ENCODE results near the gene TPST1. TPM values are rescaled to one million over a fixed set of nuclear protein-coding genes. Genes with fewer than 3 reads are reported as not detected.

The TPST1 gene
- total RNA-seq, 1 donor from 2014 or later: 5.7 TPM

DNA sequence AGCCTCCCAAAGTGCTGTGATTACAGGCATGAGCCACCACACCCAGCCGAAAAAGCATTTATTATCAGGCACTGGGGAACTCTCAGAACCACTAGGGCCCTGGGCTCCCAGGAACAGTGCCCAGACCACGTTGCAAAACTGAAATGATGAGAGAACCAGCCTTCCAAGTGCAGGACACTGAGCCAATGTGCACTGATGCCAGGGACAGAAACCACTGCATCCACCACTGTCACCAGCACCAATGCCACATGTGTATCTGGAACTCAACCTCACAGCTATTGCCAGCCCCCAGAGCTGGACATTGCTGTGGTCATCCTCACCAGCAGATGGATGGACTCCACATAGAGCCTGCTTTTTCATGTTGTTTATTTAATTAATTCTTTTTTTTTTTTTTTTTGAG, 28.2 kb upstream of the TPST1 start:
- TF ChIP-seq, protein P1, sequence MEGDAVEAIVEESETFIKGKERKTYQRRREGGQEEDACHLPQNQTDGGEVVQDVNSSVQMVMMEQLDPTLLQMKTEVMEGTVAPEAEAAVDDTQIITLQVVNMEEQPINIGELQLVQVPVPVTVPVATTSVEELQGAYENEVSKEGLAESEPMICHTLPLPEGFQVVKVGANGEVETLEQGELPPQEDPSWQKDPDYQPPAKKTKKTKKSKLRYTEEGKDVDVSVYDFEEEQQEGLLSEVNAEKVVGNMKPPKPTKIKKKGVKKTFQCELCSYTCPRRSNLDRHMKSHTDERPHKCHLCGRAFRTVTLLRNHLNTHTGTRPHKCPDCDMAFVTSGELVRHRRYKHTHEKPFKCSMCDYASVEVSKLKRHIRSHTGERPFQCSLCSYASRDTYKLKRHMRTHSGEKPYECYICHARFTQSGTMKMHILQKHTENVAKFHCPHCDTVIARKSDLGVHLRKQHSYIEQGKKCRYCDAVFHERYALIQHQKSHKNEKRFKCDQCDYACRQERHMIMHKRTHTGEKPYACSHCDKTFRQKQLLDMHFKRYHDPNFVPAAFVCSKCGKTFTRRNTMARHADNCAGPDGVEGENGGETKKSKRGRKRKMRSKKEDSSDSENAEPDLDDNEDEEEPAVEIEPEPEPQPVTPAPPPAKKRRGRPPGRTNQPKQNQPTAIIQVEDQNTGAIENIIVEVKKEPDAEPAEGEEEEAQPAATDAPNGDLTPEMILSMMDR (IDR thresholded peaks at IDR 0.05; ENCODE audit: borderline replicate concordance): no peak
- no peaks in the 10 kb centered on the region for H3K4me1 ChIP-seq
- no peaks in the 10 kb centered on the region for H3K9me3 ChIP-seq (replicated peaks)
- H3K36me3 ChIP-seq: no peaks in the 10 kb centered on the region
- no peaks in the 10 kb centered on the region for H3K27me3 ChIP-seq (ENCODE audit: low read depth)
- H3K27ac ChIP-seq (replicated peaks): no peak overlapping the region
- no peak overlapping the region for H3K4me3 ChIP-seq
- intact Hi-C loops (cut with micrococcal nuclease): no loop called here
- no peak for DNase-seq

DNA sequence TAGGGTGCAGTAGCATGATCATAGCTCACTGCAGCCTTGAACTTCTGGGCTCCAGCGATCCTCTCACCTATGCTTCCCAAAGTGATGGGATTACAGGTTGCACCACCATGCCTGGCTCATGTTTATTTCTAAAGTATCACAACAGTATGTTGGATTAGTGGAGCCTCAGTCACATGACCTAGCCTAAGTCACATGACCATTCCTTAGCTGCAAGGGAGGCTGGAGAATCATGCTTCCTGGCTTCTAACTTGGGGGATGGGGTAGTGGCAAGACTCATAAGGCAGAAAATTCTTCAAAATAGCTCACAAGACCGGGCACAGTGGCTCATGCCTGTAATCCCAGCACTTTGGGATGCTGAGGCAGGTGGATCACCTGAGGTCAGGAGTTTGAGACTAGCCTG, 26.9 kb upstream of the TPST1 start:
- DNase-seq: no peak
- TF ChIP-seq, protein P1 (IDR thresholded peaks at IDR 0.05; ENCODE audit: borderline replicate concordance): no peak
- Histone ChIP-seq H3K4me3 (no peak overlapping the region), H3K9me3 (replicated peaks) (no peaks in the 10 kb centered on the region), H3K27ac (replicated peaks) (no peak overlapping the region), H3K27me3 (ENCODE audit: low read depth) (no peaks in the 10 kb centered on the region), H3K4me1 (no peaks in the 10 kb centered on the region), H3K36me3 (no peaks in the 10 kb centered on the region)
- intact Hi-C loops (cut with micrococcal nuclease): no loop called here

DNA sequence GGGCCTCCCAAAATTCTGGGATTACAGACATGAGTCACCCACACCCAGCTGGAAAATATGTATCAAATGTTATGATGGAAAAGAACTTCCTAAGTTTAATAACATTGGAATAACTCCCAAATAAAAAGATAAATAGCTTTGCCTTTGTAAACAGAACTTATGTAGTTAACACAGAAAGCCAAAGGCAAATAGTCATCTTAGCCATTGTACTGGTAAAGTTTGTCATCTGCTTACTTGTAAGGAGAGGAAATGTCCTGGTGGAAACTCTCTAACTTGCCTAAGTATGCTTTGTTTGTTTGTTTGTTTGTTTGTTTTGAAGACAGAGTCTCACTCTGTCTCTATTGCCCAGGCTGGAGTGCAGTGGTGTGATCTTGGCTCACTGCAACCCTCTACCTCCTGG, 23.8 kb upstream of the TPST1 start:
- TF ChIP-seq, protein P1 (IDR thresholded peaks at IDR 0.05; ENCODE audit: borderline replicate concordance): no peak
- Histone ChIP-seq H3K36me3 (no peaks in the 10 kb centered on the region), H3K4me3 (no peak overlapping the region), H3K4me1 (no peaks in the 10 kb centered on the region), H3K27ac (replicated peaks) (no peak overlapping the region), H3K9me3 (replicated peaks) (peaks cover 7% of the 10 kb centered on the region), H3K27me3 (ENCODE audit: low read depth) (no peaks in the 10 kb centered on the region)
- no peak for DNase-seq
- intact Hi-C loops (cut with micrococcal nuclease): no loop called here

DNA sequence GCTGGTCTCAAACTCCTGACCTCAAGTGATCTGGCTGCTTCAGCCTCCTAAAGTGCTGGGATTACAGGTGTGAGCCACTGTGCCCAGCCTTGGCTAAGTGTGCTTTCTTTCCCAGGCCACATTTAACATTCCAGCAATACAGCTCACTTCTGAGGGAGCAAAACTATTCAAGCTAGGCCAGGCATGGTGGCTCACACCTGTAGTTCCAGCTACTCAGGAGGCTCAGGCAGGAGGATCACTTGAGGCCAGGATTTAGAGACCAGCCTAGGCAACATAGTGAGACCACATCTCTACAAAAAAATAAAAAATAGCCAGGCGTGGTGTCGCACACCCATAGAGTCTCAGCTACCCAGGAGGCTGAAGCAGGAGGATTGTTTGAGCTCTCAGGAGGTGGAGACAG, 23.3 kb upstream of the TPST1 start:
- TF ChIP-seq, protein P1 (IDR thresholded peaks at IDR 0.05; ENCODE audit: borderline replicate concordance): no peak
- intact Hi-C loops (cut with micrococcal nuclease): no loop called here
- no peaks in the 10 kb centered on the region for H3K27me3 ChIP-seq (ENCODE audit: low read depth)
- no peaks in the 10 kb centered on the region for H3K4me1 ChIP-seq
- DNase-seq: no peak
- H3K9me3 ChIP-seq (replicated peaks): peaks cover 7% of the 10 kb centered on the region
- no peak overlapping the region for H3K27ac ChIP-seq (replicated peaks)
- H3K4me3 ChIP-seq: no peak overlapping the region
- H3K36me3 ChIP-seq: no peaks in the 10 kb centered on the region

DNA sequence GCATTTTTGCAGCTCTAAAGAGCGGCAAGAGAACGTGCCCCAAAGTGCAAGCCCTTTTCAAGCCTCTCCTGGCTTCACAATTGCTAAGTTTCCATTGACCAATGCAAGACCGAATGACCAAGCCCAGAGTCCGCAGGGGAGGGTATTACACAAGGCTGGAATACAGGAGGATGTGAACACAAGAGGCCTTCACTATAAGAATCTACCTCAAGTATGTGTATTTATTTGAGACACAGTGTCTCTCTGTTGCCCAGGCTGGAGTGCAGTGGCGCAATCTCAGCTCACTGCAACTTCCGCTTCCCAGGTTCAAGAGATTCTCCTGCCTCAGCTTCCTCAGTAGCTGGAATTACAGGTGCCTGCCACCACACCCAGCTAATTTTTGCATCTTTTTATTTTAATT, 22.2 kb upstream of the TPST1 start:
- DNase-seq: no peak
- Histone ChIP-seq H3K27ac (replicated peaks) (no peak overlapping the region), H3K36me3 (no peaks in the 10 kb centered on the region), H3K4me1 (no peaks in the 10 kb centered on the region), H3K4me3 (no peak overlapping the region), H3K27me3 (ENCODE audit: low read depth) (no peaks in the 10 kb centered on the region), H3K9me3 (replicated peaks) (peaks cover 7% of the 10 kb centered on the region)
- TF ChIP-seq, protein P1 (IDR thresholded peaks at IDR 0.05; ENCODE audit: borderline replicate concordance): no peak
- intact Hi-C loops (cut with micrococcal nuclease): no loop called here

DNA sequence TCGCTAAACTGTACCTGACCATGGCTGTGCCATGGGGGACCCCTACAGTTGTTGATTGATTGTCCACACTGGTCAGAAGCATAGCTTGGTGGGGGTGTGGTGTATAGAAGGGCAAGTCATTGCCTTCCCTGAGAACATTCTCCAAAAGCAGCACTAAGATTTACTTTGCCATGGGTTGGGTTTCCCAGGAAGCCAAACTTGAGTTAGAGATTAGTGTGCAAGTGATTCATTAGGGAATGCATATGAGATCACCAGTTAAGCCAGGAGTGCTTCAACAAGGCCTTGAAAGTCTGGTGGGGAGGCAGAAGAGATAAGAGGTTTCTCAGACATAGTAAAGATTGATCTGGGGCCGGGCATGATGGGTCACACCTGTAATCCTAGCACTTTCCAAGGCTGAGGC, 21.4 kb upstream of the TPST1 start:
- H3K36me3 ChIP-seq: no peaks in the 10 kb centered on the region
- DNase-seq: no peak
- TF ChIP-seq, protein P1 (IDR thresholded peaks at IDR 0.05; ENCODE audit: borderline replicate concordance): no peak
- no peak overlapping the region for H3K4me3 ChIP-seq
- no peaks in the 10 kb centered on the region for H3K27me3 ChIP-seq (ENCODE audit: low read depth)
- H3K9me3 ChIP-seq (replicated peaks): peaks cover 7% of the 10 kb centered on the region
- intact Hi-C loops (cut with micrococcal nuclease): no loop called here
- H3K27ac ChIP-seq (replicated peaks): no peak overlapping the region
- H3K4me1 ChIP-seq: no peaks in the 10 kb centered on the region
